Measurements from ENCODE around the gene PHF2. TPM values are rescaled to one million over a fixed set of nuclear protein-coding genes. Genes with fewer than 3 reads are reported as not detected.

The PHF2 gene
- 15.9 TPM for total RNA-seq (2013)
- polyA plus RNA-seq (10 to 100 TPM in 1 of 3 donors, under 1 TPM in 2; 0.40 to 16.0 (median 0.97) TPM), polyA minus RNA-seq (8.9 and 12.8 TPM in 2 replicates), total RNA-seq (22.9 to 61.2 (median 54.7) reads per million in 11 experiments)

- intact Hi-C loops (cut with micrococcal nuclease): loop anchor here in 1 of 2 donors (5.0 kb wide), 1 partner anchor 124 kb away; the partner anchor contains the start of genes FAM120A and FAM120AOS
- Histone ChIP-seq H3K4me2 (replicated peaks; ENCODE audit: extremely low read depth, low read length, poor library complexity, severe bottlenecking) (peak within 1 kb of the TSS; percentile 98), H3K4me1 (ENCODE audit: control insufficient read depth in 1 of 2, insufficient read depth in 2 of 2, low read length in 2 of 2) (peaks cover 25 to 37% of the 10 kb centered on the region in 2 donors), H3K9ac (ENCODE audit: insufficient read depth, low read length, poor library complexity, severe bottlenecking) (peak within 1 kb of the TSS; percentile 93), H3K79me2 (ENCODE audit: insufficient read depth, low read length) (peaks cover 58% of the 10 kb centered on the region), H4K20me1 (ENCODE audit: insufficient read depth, low read length) (peaks cover 24% of the 10 kb centered on the region), H3K4me3 (replicated peaks in 1 of 3; ENCODE audit: low read depth in 2 of 3, low read length in 3 of 3) (peak within 1 kb of the TSS; percentile 72 to 92 (median 84)), H2AFZ (ENCODE audit: insufficient read depth, low read depth, low read length, poor library complexity, severe bottlenecking) (peak within 1 kb of the TSS; percentile 81), H3K27ac (ENCODE audit: low read depth in 1 of 2, low read length in 2 of 2) (peak within 1 kb of the TSS; percentile 81 to 90), H3K36me3 (replicated peaks in 1 of 2; ENCODE audit: control insufficient read depth in 1 of 2, insufficient read depth in 2 of 2, low read length in 2 of 2) (no peaks in the 10 kb centered on the region), H3K9me3 (replicated peaks in 1 of 2; ENCODE audit: control insufficient read depth in 1 of 2, insufficient read depth in 1 of 2, low read length in 2 of 2) (no peaks in the 10 kb centered on the region), H3K27me3 (ENCODE audit: control insufficient read depth in 2 of 2, insufficient read depth in 2 of 2, low read length in 2 of 2) (no peaks in the 10 kb centered on the region)
- peaks cover 0 to 1% (median 0%) of the 10 kb centered on the region in 3 donors for H3K27me3 Mint-ChIP-seq (ENCODE audit: low read depth in 3 of 3)
- peaks cover 0 to 2% (median 0%) of the 10 kb centered on the region in 7 donors for H3K9me3 Mint-ChIP-seq
- DNase-seq: no peak
- H3K27ac Mint-ChIP-seq: peak within 1 kb of the TSS; percentile 87 to 96 (median 92)
- under 1% methylated on average over 136 of the region's 140 CpGs for WGBS (ENCODE audit: insufficient coverage)
- peaks cover 61% of the 10 kb centered on the region for H3K4me1 Mint-ChIP-seq
- TF ChIP-seq CTCF (IDR thresholded peaks at IDR 0.05): no peak
- peaks cover 2 to 13% of the 10 kb centered on the region in 2 donors for H3K36me3 Mint-ChIP-seq
- peak within 1 kb of the TSS; percentile 94 to 97 for H3K4me3 Mint-ChIP-seq
Observed at GRCh38 chr9:93576258-93577077, at the start of gene PHF2. Gene PHF2, plus strand, starts transcription at chr9:93576584. Its CDS starts 190 bp downstream, at chr9:93576774.

- no peaks in the 10 kb centered on the region for H3K4me1 ChIP-seq (ENCODE audit: control insufficient read depth in 1 of 2, insufficient read depth in 2 of 2, low read length in 2 of 2)
- H3K27me3 Mint-ChIP-seq (ENCODE audit: low read depth in 3 of 3): peaks cover 0 to 2% (median 0%) of the 10 kb centered on the region in 3 donors
- WGBS (ENCODE audit: insufficient coverage): 100% methylated on average over 2 of the region's 3 CpGs
- no peak overlapping the region for H3K4me3 ChIP-seq (replicated peaks in 1 of 3; ENCODE audit: low read depth in 2 of 3, low read length in 3 of 3)
- H3K4me1 Mint-ChIP-seq: no peaks in the 10 kb centered on the region
- no peaks in the 10 kb centered on the region for H3K9me3 Mint-ChIP-seq
- H3K9me3 ChIP-seq (replicated peaks in 1 of 2; ENCODE audit: control insufficient read depth in 1 of 2, insufficient read depth in 1 of 2, low read length in 2 of 2): no peaks in the 10 kb centered on the region
- peaks cover 43% of the 10 kb centered on the region for H4K20me1 ChIP-seq (ENCODE audit: insufficient read depth, low read length)
- no peak overlapping the region for H3K9ac ChIP-seq (ENCODE audit: insufficient read depth, low read length, poor library complexity, severe bottlenecking)
- H3K36me3 Mint-ChIP-seq: peaks cover 87 to 95% of the 10 kb centered on the region in 2 donors
- H3K79me2 ChIP-seq (ENCODE audit: insufficient read depth, low read length): peaks cover 10% of the 10 kb centered on the region
- H3K27ac Mint-ChIP-seq: no peak overlapping the region
- H3K4me2 ChIP-seq (replicated peaks; ENCODE audit: extremely low read depth, low read length, poor library complexity, severe bottlenecking): no peak overlapping the region
- peak overlapping the region in 1 of 2 donors; percentile 13 for H3K27ac ChIP-seq (ENCODE audit: low read depth in 1 of 2, low read length in 2 of 2)
- intact Hi-C loops (cut with micrococcal nuclease): no loop called here
- H2AFZ ChIP-seq (ENCODE audit: insufficient read depth, low read depth, low read length, poor library complexity, severe bottlenecking): no peak overlapping the region
- no peak for DNase-seq
- TF ChIP-seq CTCF (IDR thresholded peaks at IDR 0.05): no peak
- H3K27me3 ChIP-seq (ENCODE audit: control insufficient read depth in 2 of 2, insufficient read depth in 2 of 2, low read length in 2 of 2): no peaks in the 10 kb centered on the region
- H3K4me3 Mint-ChIP-seq: no peak overlapping the region
- peaks cover 93 to 98% of the 10 kb centered on the region in 2 donors for H3K36me3 ChIP-seq (replicated peaks in 1 of 2; ENCODE audit: control insufficient read depth in 1 of 2, insufficient read depth in 2 of 2, low read length in 2 of 2)
Observed at GRCh38 chr9:93531374-93531773, 45.0 kb upstream of the PHF2 start.

Measured in CD14-positive monocyte (primary cell).